Progenitor cell of endocrine pancreas (in vitro differentiated cells): ENCODE results near the gene DCPS. TPM values are rescaled to one million over a fixed set of nuclear protein-coding genes. Genes with fewer than 3 reads are reported as not detected.
A peak's percentile ranks its signal among the peaks of the same experiment; 100 is the strongest.
"Not testable (repeated sequence)": the region's sequence is repeated elsewhere in the genome, so short reads cannot be mapped to it uniquely, and the experiment has no call there.

Experiments
- DNase-seq: peaks from one replicate; pipeline ENCODE4 v3.0.0; 2021; ENCODE audit warnings: low spot score; ENCODE audit not compliant: unreplicated experiment
- H3K27ac Mint-ChIP-seq: 2 replicates; pipeline ENCODE4 v1.8.0; 2021; ENCODE audit warnings: mild to moderate bottlenecking, moderate library complexity, mixed read lengths
- H3K27me3 Mint-ChIP-seq: 2 replicates; pipeline ENCODE4 v1.8.0; 2021; ENCODE audit warnings: mixed read lengths
- H3K36me3 Mint-ChIP-seq: 2 replicates; pipeline ENCODE4 v1.8.0; 2022; ENCODE audit warnings: mixed read lengths; ENCODE audit not compliant: insufficient read depth
- H3K4me1 Mint-ChIP-seq: 2 replicates; pipeline ENCODE4 v1.8.0; 2021; ENCODE audit warnings: low read depth, mixed read lengths
- H3K4me3 Mint-ChIP-seq: 2 replicates; pipeline ENCODE4 v1.8.0; 2021; ENCODE audit warnings: low read depth, mild to moderate bottlenecking, moderate library complexity, mixed read lengths
- H3K9me3 Mint-ChIP-seq: 2 replicates; pipeline ENCODE4 v1.8.0; 2021; ENCODE audit warnings: low read depth, mixed read lengths
- total RNA-seq: library from RNA; stranded (reverse); gene quantifications from 2 replicates; pipeline ENCODE4 v1.2.1, GENCODE V29; 2021
- TF ChIP-seq, protein P1 (sequence below): fragments of 200-600 bp; sonication (generic); IDR thresholded peaks from one replicate; pipeline ENCODE4 v1.5.0; 2021; ENCODE audit warnings: antibody characterized with exemption, mild to moderate bottlenecking; ENCODE audit not compliant: unreplicated experiment

DCPS gene
- total RNA-seq, 1 donor from 2014 or later, result 17.9 TPM

DNA sequence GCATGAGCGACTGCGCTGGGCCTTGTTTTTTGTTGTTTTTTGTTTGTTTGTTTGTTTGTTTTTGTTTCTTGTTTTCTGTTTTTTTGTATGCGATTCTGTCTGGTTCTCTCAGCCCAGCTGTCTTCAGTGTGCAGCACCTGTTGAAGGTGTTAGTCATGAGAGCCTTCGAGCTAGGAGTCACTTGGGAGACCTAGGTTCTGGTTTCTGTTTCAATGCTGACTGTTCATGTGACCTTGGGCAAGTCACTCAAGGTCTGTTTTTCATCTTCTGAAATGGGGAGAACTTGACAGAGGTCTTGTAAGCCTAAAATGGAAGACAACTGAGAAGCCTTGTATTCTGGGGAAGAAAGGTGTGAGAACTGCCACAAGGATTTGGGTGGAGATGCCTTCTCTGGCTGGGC lies 1.8 kb downstream of the DCPS start:
- H3K4me3 Mint-ChIP-seq, result no peak overlapping the region
- no peak for DNase-seq
- H3K27ac Mint-ChIP-seq, result no peak overlapping the region
- no peaks in the 10 kb centered on the region for H3K27me3 Mint-ChIP-seq
- no peaks in the 10 kb centered on the region for H3K9me3 Mint-ChIP-seq
- TF ChIP-seq, protein P1, sequence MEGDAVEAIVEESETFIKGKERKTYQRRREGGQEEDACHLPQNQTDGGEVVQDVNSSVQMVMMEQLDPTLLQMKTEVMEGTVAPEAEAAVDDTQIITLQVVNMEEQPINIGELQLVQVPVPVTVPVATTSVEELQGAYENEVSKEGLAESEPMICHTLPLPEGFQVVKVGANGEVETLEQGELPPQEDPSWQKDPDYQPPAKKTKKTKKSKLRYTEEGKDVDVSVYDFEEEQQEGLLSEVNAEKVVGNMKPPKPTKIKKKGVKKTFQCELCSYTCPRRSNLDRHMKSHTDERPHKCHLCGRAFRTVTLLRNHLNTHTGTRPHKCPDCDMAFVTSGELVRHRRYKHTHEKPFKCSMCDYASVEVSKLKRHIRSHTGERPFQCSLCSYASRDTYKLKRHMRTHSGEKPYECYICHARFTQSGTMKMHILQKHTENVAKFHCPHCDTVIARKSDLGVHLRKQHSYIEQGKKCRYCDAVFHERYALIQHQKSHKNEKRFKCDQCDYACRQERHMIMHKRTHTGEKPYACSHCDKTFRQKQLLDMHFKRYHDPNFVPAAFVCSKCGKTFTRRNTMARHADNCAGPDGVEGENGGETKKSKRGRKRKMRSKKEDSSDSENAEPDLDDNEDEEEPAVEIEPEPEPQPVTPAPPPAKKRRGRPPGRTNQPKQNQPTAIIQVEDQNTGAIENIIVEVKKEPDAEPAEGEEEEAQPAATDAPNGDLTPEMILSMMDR, result no peak
- H3K4me1 Mint-ChIP-seq, result peaks cover 16% of the 10 kb centered on the region
- H3K36me3 Mint-ChIP-seq, result peaks cover 2% of the 10 kb centered on the region

DNA sequence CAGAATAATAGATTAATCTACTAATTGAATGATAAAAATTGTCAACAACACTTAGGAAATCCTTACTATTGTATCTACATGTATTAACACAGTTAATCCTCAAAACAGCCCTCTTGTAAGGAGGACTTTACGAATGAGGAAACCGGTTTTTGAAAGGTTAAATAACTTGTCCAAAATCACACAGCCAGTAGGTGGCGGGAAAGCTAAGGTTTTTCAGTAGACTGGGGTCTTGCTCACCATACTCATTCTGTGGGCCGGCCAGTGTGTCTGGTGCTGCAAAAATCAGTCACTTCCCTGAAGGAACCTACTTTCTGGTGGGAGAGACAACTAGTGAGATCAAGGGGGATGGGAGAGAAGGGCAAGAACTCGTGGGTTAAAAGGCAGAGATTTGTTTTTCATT lies 3.8 kb downstream of the DCPS start:
- no peak for DNase-seq
- Mint-ChIP-seq H3K36me3 (peaks cover under 1% of the 10 kb centered on the region), H3K4me3 (no peak overlapping the region), H3K9me3 (no peaks in the 10 kb centered on the region), H3K27ac (peak overlapping the region; percentile 68), H3K4me1 (peaks cover 16% of the 10 kb centered on the region), H3K27me3 (no peaks in the 10 kb centered on the region)
- TF ChIP-seq, protein P1, result peak; percentile 54

DNA sequence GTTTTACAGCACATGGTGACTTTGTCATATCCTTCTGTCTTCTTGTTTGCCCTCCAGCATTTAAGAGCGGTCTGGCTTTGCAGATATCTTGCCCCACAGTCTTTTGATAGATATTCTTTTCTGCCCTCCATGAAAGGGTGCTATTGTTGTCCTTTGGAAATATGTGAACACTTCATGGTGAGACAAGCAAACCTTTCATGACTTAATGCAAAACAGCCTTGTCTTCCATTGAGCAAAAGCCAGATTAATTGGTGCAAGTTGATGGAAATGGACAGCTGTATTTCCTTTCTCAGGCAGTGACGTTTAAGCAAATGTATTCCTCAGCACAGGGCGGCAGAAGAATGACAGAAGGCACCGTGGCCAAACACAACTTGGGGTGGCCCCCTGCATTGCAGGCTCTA lies 4.4 kb downstream of the DCPS start:
- no peak overlapping the region for H3K4me3 Mint-ChIP-seq
- H3K27ac Mint-ChIP-seq, result no peak overlapping the region
- DNase-seq, result no peak
- no peaks in the 10 kb centered on the region for H3K27me3 Mint-ChIP-seq
- H3K36me3 Mint-ChIP-seq, result no peaks in the 10 kb centered on the region
- no peaks in the 10 kb centered on the region for H3K9me3 Mint-ChIP-seq
- TF ChIP-seq, protein P1, result no peak
- H3K4me1 Mint-ChIP-seq, result peaks cover 16% of the 10 kb centered on the region

DNA sequence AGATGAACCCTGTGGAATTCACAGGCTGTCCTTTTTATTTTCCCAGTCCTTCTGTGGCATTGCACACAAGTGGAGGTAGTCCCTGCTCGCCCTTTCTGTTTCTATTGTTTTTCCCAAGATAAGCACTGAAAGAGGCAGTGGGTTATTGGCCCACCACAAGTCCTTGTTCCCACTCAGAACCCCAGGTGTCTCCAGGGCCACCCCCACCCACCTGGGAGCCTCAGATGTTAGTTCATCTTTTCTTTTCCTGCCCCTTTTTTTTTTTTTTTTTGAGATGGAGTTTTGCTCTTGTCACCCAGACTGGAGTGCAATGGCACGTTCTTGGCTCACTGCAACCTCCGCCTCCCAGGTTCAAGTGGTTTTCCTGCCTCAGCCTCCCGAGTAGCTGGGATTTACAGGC lies 4.9 kb downstream of the DCPS start:
- not testable (repeated sequence) for H3K27ac Mint-ChIP-seq, DNase-seq, H3K9me3 Mint-ChIP-seq, H3K36me3 Mint-ChIP-seq, H3K27me3 Mint-ChIP-seq, H3K4me3 Mint-ChIP-seq
- peaks cover 13% of the 10 kb centered on the region for H3K4me1 Mint-ChIP-seq

DNA sequence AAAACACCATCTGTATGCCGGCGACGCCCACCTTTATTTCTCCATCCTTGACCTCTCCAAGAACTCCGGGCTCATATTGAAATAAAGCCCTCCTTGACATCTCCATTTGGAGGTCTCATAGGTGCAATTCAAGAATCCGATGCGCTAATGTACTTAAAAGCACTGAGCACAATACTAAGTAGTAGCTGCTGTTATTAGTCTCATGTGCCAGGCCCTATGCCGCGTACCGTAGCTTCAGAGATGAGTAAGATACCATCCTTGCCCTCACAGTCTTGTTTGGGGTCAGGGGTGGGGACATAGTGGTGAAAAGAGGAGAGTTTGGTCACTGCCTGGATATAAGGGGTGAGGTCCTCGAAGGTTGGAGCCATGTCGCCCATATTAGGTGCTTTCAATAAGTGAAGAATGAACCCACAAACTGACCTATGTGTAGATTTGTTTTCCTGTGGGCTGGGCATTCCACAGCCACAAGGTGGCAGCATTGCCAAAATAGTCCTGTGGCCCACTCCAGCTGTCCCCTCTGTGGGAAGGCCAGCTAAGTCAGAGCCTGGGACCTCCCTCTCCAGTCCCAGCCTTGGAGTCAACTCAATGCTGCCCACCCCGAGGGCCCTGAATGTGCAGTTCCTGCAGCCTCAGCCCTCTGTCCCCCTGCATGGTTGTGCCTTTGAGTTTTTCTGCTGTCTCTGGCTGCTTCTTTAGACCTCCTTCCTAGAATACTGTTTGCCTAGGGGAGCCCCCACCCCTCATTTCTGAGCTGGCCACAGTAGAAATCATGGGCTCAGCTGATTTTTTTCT lies 6.5 kb downstream of the DCPS start:
- TF ChIP-seq, protein P1, result peak; percentile 90
- Mint-ChIP-seq H3K4me3 (no peak overlapping the region), H3K27me3 (no peaks in the 10 kb centered on the region), H3K36me3 (no peaks in the 10 kb centered on the region), H3K4me1 (peaks cover 6% of the 10 kb centered on the region), H3K27ac (peak overlapping the region; percentile 3), H3K9me3 (no peaks in the 10 kb centered on the region)
- peak; percentile 69 for DNase-seq

DNA sequence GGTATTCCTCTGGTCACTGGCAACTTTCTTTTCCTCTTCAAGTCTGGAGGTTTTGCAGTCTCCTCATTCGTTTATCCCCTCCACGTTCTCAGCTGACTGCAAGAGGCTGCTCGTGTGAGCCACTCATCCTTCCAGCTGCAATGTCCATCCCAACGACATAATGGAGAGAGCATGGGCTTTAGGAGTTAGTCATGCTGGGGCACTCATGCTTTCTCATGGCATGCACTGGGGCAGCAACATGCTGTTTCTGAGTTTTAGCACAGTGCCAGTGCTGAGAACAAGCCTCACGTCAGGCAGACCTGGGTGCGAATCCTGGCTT lies 7.1 kb downstream of the DCPS start:
- peaks cover 1% of the 10 kb centered on the region for H3K36me3 Mint-ChIP-seq
- H3K4me3 Mint-ChIP-seq, result no peak overlapping the region
- no peak overlapping the region for H3K27ac Mint-ChIP-seq
- H3K4me1 Mint-ChIP-seq, result peaks cover 5% of the 10 kb centered on the region
- no peak for DNase-seq
- H3K9me3 Mint-ChIP-seq, result no peaks in the 10 kb centered on the region
- TF ChIP-seq, protein P1, result no peak
- no peaks in the 10 kb centered on the region for H3K27me3 Mint-ChIP-seq
